Endothelial cell of umbilical vein (primary cell): ENCODE data around the gene KCNE1. TPM values are rescaled to one million over a fixed set of nuclear protein-coding genes. Genes with fewer than 3 reads are reported as not detected.

Source experiments
- BruUV-seq: library from RNA; stranded (reverse); fragments of 400-500 nt; replicated peaks from 2 replicates; lab custom pipeline; 2021; lab: Mats Ljungman, UMichigan
- CTCF ChIA-PET: fragments of 300-600, 350-600 bp; sonication (Branson Sonifier 250); formaldehyde crosslinking; loops from one replicate; lab custom pipeline; 2021; ENCODE audit warnings: antibody characterized with exemption, inconsistent platforms; lab: Charles Lee
- POLR2A ChIA-PET: fragments of 300-600, 350-600 bp; sonication (Branson Sonifier 250); formaldehyde crosslinking; loops from one replicate; lab custom pipeline; 2021; ENCODE audit warnings: antibody characterized with exemption, inconsistent platforms; lab: Charles Lee
- DNase-seq: peaks from one replicate; pipeline ENCODE4 v3.0.0-alpha.2; 2011; ENCODE audit warnings: low read depth, low spot score
- FAIRE-seq: peaks from 2 replicates; lab custom pipeline; 2011; peaks lifted over from hg19 to GRCh38; lab: Jason Lieb, UNC
- H2AFZ ChIP-seq: 2 replicates; pipeline ENCODE4 v1.6.0; 2012; ENCODE audit warnings: low read depth, low read length, control low read depth, inconsistent platforms
- H3K27ac ChIP-seq: 2 replicates; pipeline ENCODE4 v1.5.1; 2011; ENCODE audit warnings: low read depth, mild to moderate bottlenecking, control low read depth, low read length, moderate library complexity; ENCODE audit not compliant: insufficient read depth
- H3K27me3 ChIP-seq, 2 experiments: 2 replicates each; pipeline versions ENCODE4 v1.6.0 to v1.6.1; 2011; ENCODE audit warnings: low read length in 2 of 2, mixed read lengths in 1 of 2; ENCODE audit not compliant: control insufficient read depth in 2 of 2, insufficient read depth in 2 of 2
- H3K36me3 ChIP-seq, 2 experiments: 2 replicates in 1 of 2; 3 replicates in 1 of 2; pipeline ENCODE4 v1.5.1; 2011; ENCODE audit warnings: low read length in 2 of 2, mild to moderate bottlenecking in 1 of 2, moderate library complexity in 1 of 2; ENCODE audit not compliant: control insufficient read depth in 2 of 2, insufficient read depth in 2 of 2; ENCODE audit errors: extremely low read depth in 1 of 2
- H3K4me1 ChIP-seq: 3 replicates; pipeline ENCODE4 v1.5.1; 2011; ENCODE audit warnings: mild to moderate bottlenecking, low read length; ENCODE audit not compliant: control insufficient read depth, insufficient read depth; ENCODE audit errors: extremely low read depth
- H3K4me2 ChIP-seq: 2 replicates; pipeline ENCODE4 v1.6.1; 2011; ENCODE audit warnings: low read length, control low read depth, mixed read lengths; ENCODE audit not compliant: insufficient read depth
- H3K4me3 ChIP-seq, 3 experiments: fragments of 200-600 bp in 1 of 3; sonication (generic), shearing (Covaris generic) in 1 of 3; replicated peaks in 1 of 3; 2 replicates each; pipeline ENCODE4 v1.5.1; 2011 to 2016; ENCODE audit warnings: control low read depth in 3 of 3, low read length in 3 of 3, mild to moderate bottlenecking in 2 of 3, inconsistent platforms in 1 of 3, low read depth in 1 of 3, moderate library complexity in 1 of 3; ENCODE audit not compliant: insufficient read depth in 1 of 3
- H3K79me2 ChIP-seq: 2 replicates; pipeline ENCODE4 v1.6.0; 2012; ENCODE audit warnings: low read length, inconsistent platforms; ENCODE audit not compliant: control insufficient read depth, insufficient read depth
- H3K9ac ChIP-seq: replicated peaks from 2 replicates; pipeline ENCODE3; 2011; ENCODE audit warnings: low read length, control low read depth; ENCODE audit not compliant: insufficient read depth; ENCODE audit errors: extremely low read depth
- H3K9me1 ChIP-seq: replicated peaks from 3 replicates; pipeline ENCODE4 v1.6.0; 2011; ENCODE audit warnings: mild to moderate bottlenecking, low read length; ENCODE audit not compliant: control insufficient read depth, insufficient read depth; ENCODE audit errors: extremely low read depth
- H3K9me3 ChIP-seq: replicated peaks from 2 replicates; pipeline ENCODE4 v1.5.1; 2012; ENCODE audit warnings: low read length, inconsistent platforms; ENCODE audit not compliant: control insufficient read depth, insufficient read depth
- H4K20me1 ChIP-seq: replicated peaks from 2 replicates; pipeline ENCODE3; 2011; ENCODE audit warnings: mild to moderate bottlenecking, low read length; ENCODE audit not compliant: control insufficient read depth, insufficient read depth; ENCODE audit errors: extremely low read depth
- EZH2 ChIP-seq: IDR thresholded peaks from 2 replicates; pipeline ENCODE4 v1.6.1; 2012; ENCODE audit warnings: borderline replicate concordance, low read depth, mild to moderate bottlenecking, moderate library complexity, low read length, inconsistent platforms; ENCODE audit not compliant: severe bottlenecking
- FOS ChIP-seq: IDR thresholded peaks from 2 replicates; pipeline ENCODE4 v1.6.1; 2011; ENCODE audit warnings: mild to moderate bottlenecking, low read length, moderate library complexity, borderline replicate concordance; ENCODE audit not compliant: insufficient read depth
- GATA2 ChIP-seq: IDR thresholded peaks from 2 replicates; pipeline ENCODE4 v1.7.0; 2011; ENCODE audit warnings: low read depth, mild to moderate bottlenecking, moderate library complexity, mixed read lengths, low read length; ENCODE audit not compliant: insufficient read length, insufficient read depth
- JUN ChIP-seq: IDR thresholded peaks from 2 replicates; pipeline ENCODE4 v1.6.1; 2011; ENCODE audit warnings: borderline replicate concordance, low read depth; ENCODE audit not compliant: insufficient read length, insufficient read depth
- MYC ChIP-seq: IDR thresholded peaks from one replicate; pipeline ENCODE4 v1.6.1; 2011; ENCODE audit warnings: mild to moderate bottlenecking, low read depth, low read length
- POLR2A ChIP-seq: IDR thresholded peaks from 2 replicates; pipeline ENCODE4 v1.6.1; 2012; ENCODE audit warnings: low read depth, mild to moderate bottlenecking, control low read depth, low read length
- POLR2AphosphoS5 ChIP-seq: IDR thresholded peaks from 2 replicates; pipeline ENCODE4 v1.6.1; 2012; ENCODE audit warnings: low read depth, mild to moderate bottlenecking, control low read depth, low read length, moderate library complexity; ENCODE audit not compliant: insufficient read depth
- dilution Hi-C: fragments of 300-500 bp; cut with MboI; formaldehyde crosslinking; loops from one replicate; pipeline ENCODE4 v1.15.0; 2019; ENCODE audit warnings: low sequenced_read_pairs; ENCODE audit not compliant: extremely low pct_ligation_motif_present
- intact Hi-C: fragments of 100-400 bp; cut with micrococcal nuclease; formaldehyde crosslinking; loops from one replicate; pipeline ENCODE4 v1.10.0; 2022
- polyA plus RNA-seq, 4 experiments: library from polyadenylated mRNA; depleted of rRNA in 3 of 4; stranded (reverse) in 3 of 4; unstranded in 1 of 4; fragments of >200 nt; gene quantifications; 2 replicates each; pipeline versions ENCODE4 v1.2.1 to v1.2.3, GENCODE V29; 2011 to 2012; ENCODE audit warnings: missing spikeins in 1 of 4
- total RNA-seq: library from RNA; stranded (reverse); gene quantifications from 2 replicates; pipeline ENCODE4 v1.2.3, GENCODE V29; 2021
- TF ChIP-seq, protein P1 (sequence below), 2 donors: IDR thresholded peaks; 1 replicate in 1 of 2; 2 replicates in 1 of 2; pipeline ENCODE4 v1.5.1; 2011; ENCODE audit warnings: low read length in 2 of 2, mild to moderate bottlenecking in 2 of 2, moderate library complexity in 2 of 2, control low read depth in 1 of 2, inconsistent platforms in 1 of 2, low read depth in 1 of 2; ENCODE audit not compliant: insufficient read depth in 1 of 2; ENCODE audit errors: extremely low read depth in 1 of 2
- TF ChIP-seq, protein P2 (sequence below): IDR thresholded peaks from 2 replicates; pipeline ENCODE4 v1.6.1; 2011; ENCODE audit not compliant: insufficient read depth, insufficient read length

The KCNE1 gene
- total and polyA plus RNA-seq, 2 donors (not counting 3 experiments of a cell fraction or from before 2014, with no cell fraction given), result 0.10 to 0.38 TPM

DNA sequence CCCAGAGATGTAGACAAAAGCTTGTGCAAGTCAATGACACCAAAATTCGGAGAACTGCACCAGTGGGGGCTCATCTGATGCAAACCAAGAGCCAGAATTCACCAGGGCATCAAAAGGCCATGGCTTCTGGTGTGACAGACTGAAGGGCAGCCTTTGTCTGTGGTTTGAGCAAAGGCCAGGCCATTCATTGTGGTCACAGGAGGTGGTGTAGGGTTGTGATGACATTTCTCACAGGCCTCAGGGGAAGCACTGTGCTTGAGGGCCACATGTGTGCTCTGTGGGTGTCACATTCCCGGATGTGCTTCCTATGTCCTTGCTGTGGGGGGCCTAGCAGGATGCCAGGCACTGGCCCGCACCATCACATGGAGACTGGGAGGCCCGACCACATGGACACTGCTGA, 22.5 kb upstream of the KCNE1 start:
- no peaks in the 10 kb centered on the region for H3K36me3 ChIP-seq
- H3K4me1 ChIP-seq, result no peaks in the 10 kb centered on the region
- H2AFZ ChIP-seq, result no peak overlapping the region
- FAIRE-seq (no peak), DNase-seq (no peak)
- no peak for TF ChIP-seq EZH2
- TF ChIP-seq GATA2, result no peak
- TF ChIP-seq POLR2AphosphoS5, result no peak
- TF ChIP-seq MYC, result no peak
- no peak overlapping the region for H3K4me3 ChIP-seq
- no peak overlapping the region for H3K9ac ChIP-seq
- H3K27ac ChIP-seq, result no peak overlapping the region
- H3K27me3 ChIP-seq, result no peaks in the 10 kb centered on the region
- CTCF ChIA-PET, result interaction anchor here (0.8 to 1.3 kb wide), 2 partner anchors 10 to 12 kb away, joined by 3 to 4 read pairs; no protein-coding TSS in a partner anchor
- POLR2A ChIA-PET, result no interaction called here
- H3K9me1 ChIP-seq, result no peaks in the 10 kb centered on the region
- no peaks in the 10 kb centered on the region for H3K9me3 ChIP-seq
- H4K20me1 ChIP-seq, result no peaks in the 10 kb centered on the region
- dilution Hi-C loops (no loop called here), intact Hi-C loops (no loop called here)
- BruUV-seq, result no TSS peak
- no peaks in the 10 kb centered on the region for H3K79me2 ChIP-seq
- no peak overlapping the region for H3K4me2 ChIP-seq

DNA sequence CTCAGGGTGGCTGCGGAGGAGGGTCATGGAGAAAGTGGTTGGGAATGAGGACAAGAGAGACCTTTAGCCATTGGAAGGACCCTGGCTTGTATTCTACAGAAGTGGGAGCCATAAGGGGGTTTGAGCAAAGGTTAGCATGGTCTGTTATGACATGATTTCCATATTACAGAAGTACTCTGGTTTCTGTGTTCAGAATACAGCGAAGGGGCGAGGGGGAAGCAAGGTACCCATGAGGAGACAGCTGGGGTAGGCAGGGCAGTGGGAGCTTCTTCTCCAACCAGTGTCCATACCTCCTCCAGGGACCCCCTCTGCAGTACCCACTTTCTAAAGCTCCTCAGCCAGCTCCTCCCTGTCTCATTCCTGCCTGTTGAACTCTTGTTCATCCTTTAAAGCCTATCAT, 21.9 kb upstream of the KCNE1 start:
- Histone ChIP-seq H2AFZ (no peak overlapping the region), H3K4me3 (no peak overlapping the region), H3K79me2 (no peaks in the 10 kb centered on the region), H3K27me3 (no peaks in the 10 kb centered on the region), H3K9ac (no peak overlapping the region), H3K9me1 (no peaks in the 10 kb centered on the region), H3K4me2 (no peak overlapping the region), H3K27ac (no peak overlapping the region), H3K9me3 (no peaks in the 10 kb centered on the region), H3K4me1 (no peaks in the 10 kb centered on the region), H3K36me3 (no peaks in the 10 kb centered on the region), H4K20me1 (no peaks in the 10 kb centered on the region)
- FAIRE-seq (no peak), DNase-seq (no peak)
- no peak for TF ChIP-seq FOS
- no peak for TF ChIP-seq POLR2A
- no peak for TF ChIP-seq GATA2
- TF ChIP-seq EZH2, result no peak
- no peak for TF ChIP-seq POLR2AphosphoS5
- TF ChIP-seq MYC, result no peak
- TF ChIP-seq, protein P1, sequence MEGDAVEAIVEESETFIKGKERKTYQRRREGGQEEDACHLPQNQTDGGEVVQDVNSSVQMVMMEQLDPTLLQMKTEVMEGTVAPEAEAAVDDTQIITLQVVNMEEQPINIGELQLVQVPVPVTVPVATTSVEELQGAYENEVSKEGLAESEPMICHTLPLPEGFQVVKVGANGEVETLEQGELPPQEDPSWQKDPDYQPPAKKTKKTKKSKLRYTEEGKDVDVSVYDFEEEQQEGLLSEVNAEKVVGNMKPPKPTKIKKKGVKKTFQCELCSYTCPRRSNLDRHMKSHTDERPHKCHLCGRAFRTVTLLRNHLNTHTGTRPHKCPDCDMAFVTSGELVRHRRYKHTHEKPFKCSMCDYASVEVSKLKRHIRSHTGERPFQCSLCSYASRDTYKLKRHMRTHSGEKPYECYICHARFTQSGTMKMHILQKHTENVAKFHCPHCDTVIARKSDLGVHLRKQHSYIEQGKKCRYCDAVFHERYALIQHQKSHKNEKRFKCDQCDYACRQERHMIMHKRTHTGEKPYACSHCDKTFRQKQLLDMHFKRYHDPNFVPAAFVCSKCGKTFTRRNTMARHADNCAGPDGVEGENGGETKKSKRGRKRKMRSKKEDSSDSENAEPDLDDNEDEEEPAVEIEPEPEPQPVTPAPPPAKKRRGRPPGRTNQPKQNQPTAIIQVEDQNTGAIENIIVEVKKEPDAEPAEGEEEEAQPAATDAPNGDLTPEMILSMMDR (IDR thresholded peaks at IDR 0.05; ENCODE audit: extremely low read depth in 1 of 2, insufficient read depth in 1 of 2, low read depth in 1 of 2, low read length in 2 of 2), result no peak
- TF ChIP-seq JUN, result no peak
- TF ChIP-seq, protein P2, sequence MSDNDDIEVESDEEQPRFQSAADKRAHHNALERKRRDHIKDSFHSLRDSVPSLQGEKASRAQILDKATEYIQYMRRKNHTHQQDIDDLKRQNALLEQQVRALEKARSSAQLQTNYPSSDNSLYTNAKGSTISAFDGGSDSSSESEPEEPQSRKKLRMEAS, result no peak
- no TSS peak for BruUV-seq
- intact Hi-C loops (no loop called here), dilution Hi-C loops (no loop called here)
- POLR2A ChIA-PET, result no interaction called here
- CTCF ChIA-PET, result interaction anchor here (0.8 to 2.9 kb wide), 3 partner anchors 10 to 69 kb away, joined by 3 to 6 read pairs (median 4); no protein-coding TSS in a partner anchor
